Activated T-cell treated with anti-CD3 and anti-CD28 coated beads, Interleukin-2, amount 50 U/mL, for 1 hour (primary cell): ENCODE results near the gene AAK1.
"Not testable (repeated sequence)": the region's sequence is repeated elsewhere in the genome, so short reads cannot be mapped to it uniquely, and the experiment has no call there.

Experiments
- DNase-seq: peaks from one replicate; pipeline ENCODE4 v3.0.0-alpha.2; 2020

The AAK1 gene

DNA sequence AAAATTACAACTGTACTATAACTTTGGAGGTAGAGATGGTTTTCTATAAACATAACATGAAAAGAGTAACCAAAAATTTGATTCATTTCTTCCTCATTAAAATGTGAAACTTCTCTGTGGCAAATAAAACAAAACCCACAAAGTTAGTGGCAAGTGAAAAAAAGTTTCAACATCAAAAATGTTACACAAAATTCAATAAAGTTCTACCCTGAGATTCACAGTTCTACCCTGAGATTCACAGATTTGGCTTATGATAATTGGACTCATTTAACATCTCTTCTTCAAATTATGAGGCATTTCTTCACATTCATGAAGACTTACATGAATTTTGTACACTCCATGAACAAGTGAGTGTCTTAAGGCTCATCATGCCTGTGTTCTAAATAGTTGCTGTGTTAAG, 51.0 kb downstream of the AAK1 start:
- no peak for DNase-seq

DNA sequence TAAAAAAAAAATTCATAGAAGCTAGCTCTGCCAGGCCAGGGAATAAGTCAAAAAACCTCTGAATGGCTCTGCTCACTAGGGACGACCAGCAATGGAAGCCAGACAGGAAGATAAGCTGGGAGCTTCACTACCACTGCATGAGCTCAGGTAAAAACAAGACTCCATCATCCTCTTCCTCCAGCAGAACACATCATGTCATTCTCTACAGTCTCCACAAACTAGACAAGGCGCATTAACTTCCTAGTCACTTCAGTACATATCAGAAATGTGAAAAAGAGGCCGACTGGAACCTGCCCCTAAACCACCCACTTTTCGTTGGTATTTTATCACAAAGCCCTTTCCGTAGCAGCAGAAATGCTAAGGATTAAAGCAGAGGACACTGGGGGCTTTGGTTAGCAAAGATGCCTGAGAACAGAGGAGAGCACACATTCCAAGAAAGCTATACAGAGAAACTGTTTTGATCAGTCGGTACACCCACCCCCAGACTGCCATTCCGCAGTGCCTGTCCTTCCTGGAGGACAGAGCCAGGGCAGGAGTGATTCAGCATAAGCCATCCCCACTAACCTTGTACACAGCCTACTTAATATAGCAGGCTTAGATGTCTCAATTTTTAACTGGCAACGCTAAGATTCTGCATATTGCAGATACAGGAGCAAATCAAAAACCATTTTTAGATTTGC, 53.4 kb downstream of the AAK1 start:
- no peak for DNase-seq

DNA sequence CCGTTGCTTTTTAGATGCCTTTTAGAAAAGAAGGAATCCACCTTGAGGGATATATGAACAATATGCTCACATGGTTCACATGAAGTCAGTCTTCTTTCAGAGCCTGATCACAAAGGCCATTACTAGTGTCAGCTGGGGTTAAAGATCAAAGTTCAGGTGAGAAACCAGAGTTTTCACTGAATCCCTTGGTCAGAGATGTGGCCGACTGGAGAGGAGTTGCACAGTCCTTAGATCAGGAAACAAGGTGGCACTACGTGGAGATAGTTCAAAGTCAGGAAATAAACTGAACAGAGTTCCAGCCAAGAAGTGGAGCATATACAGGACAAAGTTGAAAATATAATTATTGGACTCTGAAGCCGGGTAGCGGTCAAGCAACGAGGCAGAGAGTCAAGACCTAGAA, 54.6 kb downstream of the AAK1 start:
- DNase-seq = no peak

DNA sequence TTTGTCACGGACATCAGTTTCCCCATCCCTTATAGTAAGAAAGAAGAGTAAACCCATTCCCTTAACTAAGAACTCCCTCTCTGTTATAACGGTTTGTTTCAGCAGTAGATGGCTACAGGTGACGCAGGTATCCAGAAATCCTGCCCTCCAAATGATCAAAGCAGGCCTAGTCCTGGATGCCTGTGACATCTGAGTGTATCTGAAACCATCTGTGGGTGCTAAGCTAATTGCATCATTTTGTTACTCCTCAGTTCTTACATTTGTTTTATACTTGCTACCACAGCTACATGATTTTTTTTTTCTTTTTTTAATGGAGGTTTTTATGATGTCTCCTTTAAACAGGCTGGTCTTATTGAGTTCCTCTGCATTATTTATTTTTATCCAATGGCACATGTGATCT, 55.1 kb downstream of the AAK1 start:
- no peak for DNase-seq

DNA sequence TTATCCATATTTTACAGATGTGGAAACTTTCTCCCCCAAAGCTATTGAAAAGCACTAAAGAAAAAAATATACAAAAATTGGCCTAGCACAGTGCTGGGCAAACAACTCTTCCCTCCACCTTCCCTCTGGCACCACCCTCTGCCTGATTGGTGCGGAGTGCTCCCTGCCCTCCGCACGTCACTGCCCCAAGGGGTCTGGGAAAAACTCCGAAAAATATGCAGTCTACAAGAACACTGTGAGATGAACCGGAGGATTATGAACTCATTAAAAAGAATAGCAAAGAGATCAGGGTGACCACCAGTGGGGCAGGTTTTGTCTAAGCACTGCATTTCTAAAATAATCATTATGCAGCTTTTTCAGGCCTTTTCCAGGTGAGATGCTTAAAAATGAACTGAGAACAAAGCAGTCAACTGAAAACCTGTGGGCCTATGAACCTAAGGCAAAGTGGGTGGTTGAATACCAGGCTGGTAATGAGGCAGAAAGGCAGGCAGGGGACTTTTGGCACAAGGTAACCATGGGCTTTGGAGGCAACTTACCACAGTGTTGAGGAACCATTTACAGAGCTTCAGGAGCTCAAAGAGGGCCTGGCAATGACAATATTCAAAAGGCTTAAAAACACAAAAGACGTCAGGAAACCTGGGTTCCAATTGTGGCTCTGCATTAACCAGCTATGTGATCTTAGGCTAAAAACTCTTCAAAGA, 57.5 kb downstream of the AAK1 start:
- DNase-seq = no peak

DNA sequence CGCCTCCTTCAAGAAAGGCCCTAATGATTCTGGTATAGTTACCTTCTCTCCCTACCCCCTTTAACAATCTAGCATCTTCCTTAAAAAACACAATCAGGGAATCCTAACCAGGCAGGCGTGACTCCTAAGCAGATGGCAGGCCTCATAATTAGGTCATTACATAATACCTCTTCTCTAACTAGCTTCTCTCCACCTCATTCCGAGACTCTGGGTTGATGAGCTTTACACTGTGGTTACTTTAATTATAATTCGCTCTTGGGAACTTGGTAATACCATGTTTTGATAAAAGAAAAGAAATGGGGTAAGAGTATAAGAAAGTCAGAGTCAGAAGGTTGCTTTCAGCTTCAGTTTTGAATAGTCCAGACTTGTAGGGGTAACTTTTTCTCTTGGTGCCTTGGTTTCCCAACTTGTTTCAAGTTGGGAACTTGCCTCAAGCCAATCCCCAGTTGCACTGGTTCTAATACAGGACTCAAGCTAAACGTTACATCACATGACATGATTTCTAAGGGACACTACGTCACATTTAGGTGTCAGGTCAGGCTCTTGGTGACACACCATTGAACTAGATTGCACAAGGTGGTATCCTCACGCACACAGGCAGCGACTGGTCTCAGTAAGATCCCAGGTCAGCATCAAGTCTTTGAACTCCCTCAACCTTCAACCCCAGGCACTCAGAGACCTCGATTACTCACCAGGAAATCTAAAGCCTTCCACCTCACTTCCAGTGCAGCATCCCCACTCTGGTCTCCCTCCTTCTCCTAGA, 59.2 kb downstream of the AAK1 start:
- no peak for DNase-seq

DNA sequence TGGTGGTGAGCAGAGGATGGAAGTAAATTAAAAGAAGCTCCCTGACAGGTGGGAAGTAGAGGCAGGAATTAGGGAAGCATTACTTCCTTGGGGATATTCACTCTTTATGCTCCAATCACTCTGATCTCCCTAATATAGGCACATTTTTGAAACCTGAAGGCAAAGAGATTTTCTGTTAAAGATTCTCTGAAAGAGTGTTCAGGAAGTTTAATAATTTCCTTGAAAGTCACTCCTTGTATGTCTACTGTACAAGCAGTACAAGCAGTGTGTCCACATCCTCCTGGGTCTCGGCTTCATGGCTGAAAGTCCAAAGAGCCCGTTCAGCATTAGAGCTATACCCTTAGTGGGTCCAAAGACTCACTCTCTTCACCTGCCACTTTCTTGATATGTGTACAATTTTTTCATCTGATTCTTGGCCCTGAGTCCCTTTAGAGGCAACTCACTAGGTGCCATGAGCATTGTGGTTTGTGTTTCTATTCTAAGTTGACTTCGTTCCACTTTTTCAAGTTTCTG, 60.2 kb downstream of the AAK1 start:
- DNase-seq = no peak

DNA sequence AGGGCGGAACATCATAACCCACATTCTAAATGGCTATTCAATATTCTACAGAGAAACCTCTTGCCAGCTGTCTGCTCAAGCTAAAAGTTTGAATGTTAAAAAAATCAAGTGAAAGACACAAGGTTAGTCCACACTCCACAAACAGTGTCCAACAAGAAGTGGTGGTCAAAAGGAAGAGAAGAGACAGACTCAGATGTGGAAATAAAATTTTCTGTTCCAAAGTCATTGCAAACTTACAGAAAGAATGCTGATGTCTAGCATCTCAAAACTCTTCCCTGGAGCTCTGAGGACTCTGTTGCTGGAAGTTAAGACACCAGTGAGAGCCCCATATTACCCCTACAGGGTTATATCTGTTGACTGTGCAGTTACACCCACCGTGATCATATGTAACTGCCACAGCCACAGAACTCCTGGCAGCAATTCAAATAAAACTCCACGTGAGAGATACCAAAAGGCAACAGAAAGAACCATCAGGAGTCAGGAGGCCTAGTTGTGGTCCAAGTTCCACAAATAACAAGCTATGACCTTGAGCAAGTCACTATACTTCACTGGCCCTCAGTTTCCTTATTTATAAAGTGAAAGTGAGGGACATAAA, 60.9 kb downstream of the AAK1 start:
- no peak for DNase-seq

DNA sequence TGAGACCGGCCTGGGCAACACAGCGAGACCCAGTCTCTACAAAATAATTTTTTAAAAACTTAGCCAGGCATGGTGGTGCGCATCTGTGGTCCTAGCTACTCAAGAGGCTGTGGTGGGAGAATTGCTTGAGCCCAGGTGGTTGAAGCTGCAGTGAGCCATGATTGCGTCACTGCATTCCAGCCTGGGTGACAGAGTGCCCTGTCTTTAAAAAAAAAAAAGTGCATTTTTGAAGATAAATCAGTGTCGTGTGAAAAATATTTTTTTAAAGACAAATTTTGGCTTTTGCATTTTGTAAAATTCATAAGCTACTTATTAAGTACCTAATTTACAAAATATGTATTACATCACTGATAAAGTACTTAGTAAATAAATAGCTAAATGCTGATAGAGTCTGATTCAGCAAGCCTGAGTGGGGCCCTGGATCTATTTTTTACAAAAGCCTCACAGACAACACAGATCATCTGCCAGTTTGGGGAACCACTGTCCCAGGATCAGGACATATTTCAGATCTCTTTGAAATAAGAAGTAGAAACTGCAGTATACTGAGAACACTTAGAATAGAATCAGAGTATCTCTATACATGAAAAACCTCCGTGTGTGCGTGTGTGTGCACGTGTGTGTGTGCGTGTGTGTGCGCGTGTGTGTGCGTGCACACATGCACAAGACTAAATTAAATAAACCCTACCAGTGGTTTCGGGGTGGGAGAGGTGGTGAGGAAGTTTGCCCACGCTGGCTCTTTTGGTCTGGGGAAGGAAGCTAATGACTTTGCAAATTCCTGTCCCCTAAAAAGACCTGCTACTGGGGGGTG, 61.6 kb downstream of the AAK1 start:
- no peak for DNase-seq

DNA sequence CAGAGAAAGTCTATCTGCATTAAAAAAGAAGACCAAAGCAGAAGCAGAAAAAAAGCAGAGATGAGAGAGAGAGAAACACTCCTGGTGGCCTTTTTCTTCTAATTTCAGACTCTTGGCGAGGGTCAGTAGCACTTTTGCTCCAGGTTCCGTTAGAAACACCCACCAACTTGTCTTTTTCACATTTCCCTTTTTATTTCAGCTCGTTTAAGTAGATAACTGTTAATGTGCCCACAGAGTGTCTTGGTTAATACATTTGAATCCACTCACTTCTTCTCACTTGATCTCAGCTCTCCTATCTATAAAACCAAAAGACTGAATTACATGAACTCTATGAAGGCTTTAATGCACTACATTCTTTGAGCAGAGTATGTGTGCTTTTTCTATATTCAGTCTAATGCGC, 63.1 kb downstream of the AAK1 start:
- no peak for DNase-seq

DNA sequence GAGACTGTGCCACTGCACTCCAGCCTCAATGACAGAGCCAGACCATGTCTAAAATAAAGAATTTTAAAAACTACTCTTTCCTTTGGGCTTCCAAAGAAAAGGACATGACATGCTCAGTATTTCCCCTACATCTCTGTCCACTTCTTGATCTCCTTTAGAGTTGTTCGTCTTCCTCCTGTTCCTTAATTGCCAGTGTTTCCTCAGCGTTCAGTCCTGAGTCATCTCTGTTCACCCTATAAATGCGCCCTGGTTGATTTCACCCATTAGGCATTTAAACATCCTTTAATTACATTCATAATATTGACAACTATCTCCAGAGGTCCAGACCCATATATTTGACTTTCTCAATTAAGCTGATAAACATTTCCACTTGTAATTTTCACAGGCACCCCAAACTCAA, 64.0 kb downstream of the AAK1 start:
- DNase-seq = no peak

DNA sequence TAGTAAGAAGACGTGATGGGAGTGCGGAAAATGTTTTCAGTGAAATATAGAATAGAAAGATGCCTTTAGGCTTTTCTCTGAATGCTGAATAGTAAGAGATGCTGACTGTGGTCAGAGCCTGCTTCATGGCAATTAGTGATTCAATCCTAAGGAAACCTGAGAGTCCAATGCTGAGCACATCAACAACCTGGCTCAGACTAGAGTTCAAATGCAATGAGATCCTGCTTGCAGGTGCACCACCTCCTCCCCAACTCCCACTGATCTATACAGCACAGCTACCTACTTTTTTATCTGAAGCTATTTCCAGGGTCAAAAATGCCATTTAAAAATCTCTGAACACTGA, 65.4 kb downstream of the AAK1 start:
- DNase-seq = no peak

DNA sequence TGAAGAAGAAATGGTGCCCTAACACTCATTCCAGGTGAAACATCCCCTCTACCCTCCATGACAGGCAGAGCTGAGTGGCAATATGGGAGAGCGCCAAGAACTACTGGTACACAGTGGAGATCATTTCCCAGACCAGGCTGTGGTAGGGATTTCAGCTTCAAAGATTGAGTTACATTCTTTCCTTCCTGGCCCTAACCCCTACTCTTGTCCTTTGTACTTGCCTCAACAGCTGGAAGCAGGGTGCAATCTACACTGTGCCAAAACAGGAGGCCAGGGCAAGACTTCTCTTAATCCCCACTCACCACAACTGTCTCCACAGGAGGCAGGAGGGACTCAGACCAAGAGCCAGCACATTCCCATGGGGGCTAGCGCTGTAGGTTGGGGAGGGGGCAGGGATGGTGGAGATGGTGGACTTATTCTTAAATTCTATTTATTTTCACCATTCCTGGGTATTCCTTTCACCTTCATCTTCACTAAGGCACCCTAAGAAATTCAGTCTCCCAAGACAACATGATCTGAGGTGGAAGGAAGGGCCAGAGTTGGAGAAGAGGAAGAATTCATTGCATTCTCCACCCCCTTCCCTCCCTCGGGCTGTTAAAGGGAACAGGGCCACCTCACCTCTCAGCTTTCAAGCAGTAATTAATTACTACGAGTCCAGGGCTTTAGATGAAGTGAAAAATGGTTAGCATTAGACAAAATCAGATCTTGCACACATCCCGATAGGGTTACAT, 65.9 kb downstream of the AAK1 start:
- DNase-seq = no peak

DNA sequence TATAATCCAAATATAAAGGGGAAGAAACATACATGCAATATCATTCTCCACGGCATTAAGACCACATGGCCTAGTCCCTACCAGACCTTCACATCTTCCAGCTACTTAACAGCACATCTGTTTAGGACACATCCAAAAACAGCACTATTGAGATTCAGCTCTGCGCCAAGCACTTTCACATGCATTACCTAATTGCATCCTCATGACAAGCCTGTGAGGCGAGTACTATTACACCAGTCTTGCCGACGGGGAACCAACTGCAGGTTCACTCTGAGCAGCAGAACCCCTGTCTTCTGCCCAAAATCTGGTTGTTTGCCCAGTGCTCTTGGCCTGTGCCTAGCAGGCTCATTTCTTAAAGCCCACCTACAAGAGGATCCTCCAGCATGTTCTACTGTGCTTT, 66.7 kb downstream of the AAK1 start:
- DNase-seq = no peak

DNA sequence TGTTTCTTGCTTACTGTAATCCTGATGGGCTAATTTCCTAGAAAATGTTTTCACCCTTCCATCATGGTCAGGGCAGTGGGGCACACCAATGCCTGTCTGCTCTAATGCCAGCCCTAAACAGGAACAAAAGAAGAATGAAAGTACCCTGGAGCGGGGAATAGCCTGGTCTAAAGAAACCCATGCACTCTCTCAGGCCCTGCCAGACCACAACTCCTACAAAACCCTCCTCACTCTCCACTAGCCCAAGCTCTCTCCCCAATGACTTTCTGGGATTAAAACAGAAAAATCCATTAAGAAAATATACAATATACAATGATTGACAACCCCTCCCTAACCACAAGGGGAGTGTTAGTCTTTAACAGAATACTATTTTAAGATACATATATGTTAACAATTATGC, 67.6 kb downstream of the AAK1 start:
- DNase-seq = no peak

DNA sequence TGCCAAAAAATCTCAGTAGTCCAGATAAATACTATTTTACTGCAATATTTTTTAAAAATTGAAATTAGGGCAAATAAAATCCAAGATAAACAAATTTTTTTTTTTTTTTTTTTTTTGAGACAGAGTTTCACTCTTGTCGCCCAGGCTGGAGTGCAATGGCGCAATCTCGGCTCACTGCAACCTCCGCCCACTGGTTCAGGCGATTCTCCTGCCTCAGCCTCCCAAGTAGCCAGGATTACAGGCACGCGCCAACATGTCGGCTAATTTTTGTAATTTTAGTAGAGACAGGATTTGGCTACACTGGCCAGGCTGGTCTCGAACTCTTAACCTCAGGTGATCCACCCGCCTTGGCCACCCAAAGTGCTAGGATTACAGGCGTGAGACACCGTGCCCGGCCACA, 68.2 kb downstream of the AAK1 start:
- DNase-seq = not testable (repeated sequence)

DNA sequence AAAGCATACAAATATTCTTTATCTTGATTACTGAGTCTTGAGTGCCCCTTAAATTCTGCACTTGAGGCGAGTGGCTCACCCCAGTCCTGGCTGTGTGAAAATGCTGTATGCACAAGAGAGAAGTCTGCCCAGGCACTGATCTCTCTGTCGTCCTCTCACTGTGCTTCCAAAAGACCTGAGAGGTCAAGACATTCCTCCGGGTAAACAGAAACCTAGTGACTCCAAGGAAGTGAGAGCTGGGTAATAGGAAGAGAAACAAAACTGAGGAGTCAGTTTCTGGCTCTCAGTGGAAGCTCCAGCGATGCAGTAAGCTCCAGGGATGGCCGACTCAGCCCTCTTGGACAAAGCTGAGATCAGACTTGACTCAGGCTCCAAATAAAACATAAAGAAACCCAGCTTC, 70.9 kb downstream of the AAK1 start:
- DNase-seq = no peak

DNA sequence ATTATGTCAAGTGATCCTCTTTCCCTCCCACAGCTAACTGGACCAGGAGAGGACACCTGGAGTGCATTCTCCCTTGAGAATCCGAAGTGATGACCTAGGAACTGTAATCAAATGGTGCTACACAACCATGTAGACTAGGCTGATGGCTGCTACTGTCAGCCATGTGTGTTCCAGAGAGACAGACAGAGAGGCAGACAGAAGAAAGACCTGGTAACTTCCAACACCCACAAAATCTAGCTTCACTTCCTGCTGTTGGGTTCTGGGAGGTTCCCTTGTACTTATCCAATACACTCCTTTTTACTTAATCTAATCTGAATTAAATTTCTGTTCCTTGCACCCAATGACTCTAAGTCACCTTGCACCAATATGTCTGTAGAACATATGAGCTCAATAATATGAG, 72.3 kb downstream of the AAK1 start:
- DNase-seq = no peak

DNA sequence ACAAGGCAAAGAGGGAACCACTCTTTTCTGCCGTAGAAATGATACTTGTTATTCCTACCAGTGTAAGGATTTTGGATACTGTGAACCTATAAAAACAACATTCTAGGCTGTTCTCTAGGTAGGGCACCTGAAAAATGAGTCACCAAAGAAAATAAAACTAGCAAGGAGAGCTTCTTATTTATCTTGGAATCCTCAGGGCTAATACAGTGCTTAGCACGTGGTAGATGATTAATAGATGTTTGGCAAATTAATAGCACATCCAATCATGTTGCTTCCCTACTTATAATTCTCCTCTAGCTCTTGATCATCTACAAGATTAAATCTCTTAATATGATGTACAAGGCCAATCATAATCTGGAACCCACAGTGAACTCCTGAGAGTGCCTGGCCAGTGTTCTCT, 73.1 kb downstream of the AAK1 start:
- no peak for DNase-seq

DNA sequence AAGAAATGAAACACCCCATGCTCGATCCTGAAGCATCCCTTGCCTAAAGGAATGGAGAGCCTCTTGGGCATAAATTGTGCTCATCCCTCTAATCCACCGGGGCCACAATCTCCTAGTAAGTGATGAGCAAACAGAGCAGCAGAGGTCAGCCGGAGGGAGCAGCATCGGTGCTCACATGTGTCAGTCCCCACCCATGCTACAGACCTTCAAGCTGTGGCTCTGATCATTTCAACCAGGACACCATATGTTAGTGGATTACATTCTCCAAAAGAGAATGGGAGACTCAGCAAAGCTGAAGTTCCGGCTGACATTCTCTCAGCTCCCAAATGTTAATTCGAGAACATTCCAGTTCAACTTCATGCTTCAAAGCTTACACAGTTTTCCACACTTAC, 75.6 kb downstream of the AAK1 start:
- DNase-seq = no peak

DNA sequence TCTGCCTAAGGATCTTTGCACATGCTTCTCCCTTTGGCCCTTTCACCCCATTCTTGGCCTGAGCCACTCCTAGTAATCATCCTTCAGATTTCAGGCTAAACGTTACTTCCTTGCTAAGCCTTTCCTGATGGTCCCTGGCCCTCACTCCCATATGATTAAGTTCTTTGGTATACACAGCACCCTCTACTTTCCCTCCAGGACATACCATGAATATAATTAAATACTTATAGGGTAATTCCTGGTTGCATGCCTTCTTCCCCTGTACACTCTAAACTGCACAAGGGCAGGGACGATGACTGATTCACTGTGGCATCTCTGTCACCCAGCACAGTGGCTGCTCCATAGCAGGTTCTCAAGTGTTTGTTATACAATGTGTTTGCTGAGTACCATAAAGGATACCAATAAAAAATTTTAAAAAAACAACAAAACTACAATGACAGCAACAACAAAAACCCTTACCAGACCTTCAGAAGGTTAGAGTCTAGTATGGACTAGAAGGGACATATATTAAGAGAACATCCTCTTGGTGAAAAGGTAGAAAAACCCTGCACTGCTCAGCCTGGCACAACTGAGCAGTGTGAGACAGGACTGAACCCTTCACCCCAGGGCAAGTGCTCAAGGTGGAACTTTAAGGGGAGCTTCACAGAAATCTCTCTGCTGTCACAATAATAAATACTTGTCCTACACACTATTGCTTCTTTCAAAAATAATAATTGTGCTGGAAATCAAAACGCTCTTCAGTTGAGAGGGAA, 76.2 kb downstream of the AAK1 start:
- no peak for DNase-seq
